NCI-H524 (cell line): ENCODE results near the gene FBXW5.
A peak's percentile ranks its signal among the peaks of the same experiment; 100 is the strongest.

Experiments used
- DNase-seq, 2 experiments: peaks; one replicate each; lab custom pipeline; 2025; lab: John Stamatoyannopoulos, UW

The FBXW5 gene

GRCh38 chr9:136961279-136962065 is 16.9 kb upstream of the FBXW5 start:
- DNase-seq, result peak in 1 of 2 experiments; percentile 26

- no peak for DNase-seq
These were observed 16.4 kb upstream of the FBXW5 start for GRCh38 chr9:136960938-136961275.

- no peak for DNase-seq
These were observed 15.8 kb upstream of the FBXW5 start for GRCh38 chr9:136960212-136960937.

- no peak for DNase-seq
These were observed 14.6 kb upstream of the FBXW5 start for GRCh38 chr9:136958898-136959850.

GRCh38 chr9:136958473-136958872 is 13.9 kb upstream of the FBXW5 start:
- DNase-seq, result no peak

- no peak for DNase-seq
These were observed 13.4 kb upstream of the FBXW5 start for GRCh38 chr9:136957901-136958300.

GRCh38 chr9:136957461-136957860 is 12.9 kb upstream of the FBXW5 start:
- no peak for DNase-seq

GRCh38 chr9:136956604-136957003 is 12.1 kb upstream of the FBXW5 start:
- DNase-seq, result no peak

GRCh38 chr9:136955943-136956335 is 11.4 kb upstream of the FBXW5 start:
- no peak for DNase-seq

GRCh38 chr9:136955202-136955942 is 10.8 kb upstream of the FBXW5 start:
- DNase-seq, result no peak

GRCh38 chr9:136954270-136955083 is 9.9 kb upstream of the FBXW5 start:
- no peak for DNase-seq

GRCh38 chr9:136953771-136954269 is 9.3 kb upstream of the FBXW5 start:
- no peak for DNase-seq

GRCh38 chr9:136952876-136953770 is 8.6 kb upstream of the FBXW5 start:
- no peak for DNase-seq

- DNase-seq, result no peak
These were observed 7.8 kb upstream of the FBXW5 start for GRCh38 chr9:136952321-136952850.

- no peak for DNase-seq
These were observed 7.2 kb upstream of the FBXW5 start, which contains the start of gene LCN12 for GRCh38 chr9:136951541-136952320. LCN12 (plus strand) TSS chr9:136952273; CDS start chr9:136952328, 55 bp downstream.

- DNase-seq, result no peak
These were observed 6.2 kb upstream of the FBXW5 start for GRCh38 chr9:136950656-136951276.

GRCh38 chr9:136949817-136950655 is 5.5 kb upstream of the FBXW5 start:
- DNase-seq, result peak; percentile 94 to 96
